OCI-LY7 (cell line): ENCODE measurements around the gene CRBN. TPM values are rescaled to one million over a fixed set of nuclear protein-coding genes. Genes with fewer than 3 reads are reported as not detected.

ENCODE experiments used
- BruUV-seq: library from RNA; stranded (reverse); fragments of 400-500 nt; replicated peaks from 2 replicates; lab custom pipeline; 2021; lab: Mats Ljungman, UMichigan
- CTCF ChIA-PET: fragments of 300-600 bp; sonication (Branson Sonifier 250); formaldehyde crosslinking; loops from one replicate; lab custom pipeline; 2022; ENCODE audit warnings: antibody characterized with exemption; ENCODE audit not compliant: unreplicated experiment; lab: Charles Lee
- POLR2A ChIA-PET: fragments of 300-600 bp; sonication (Branson Sonifier 250); formaldehyde crosslinking; loops from one replicate; lab custom pipeline; 2022; ENCODE audit warnings: antibody characterized with exemption; lab: Charles Lee
- DNase-seq: peaks from one replicate; pipeline ENCODE4 v3.0.0-alpha.2; 2015; ENCODE audit warnings: low spot score
- H2AFZ ChIP-seq: fragments of 200-600 bp; sonication (generic), shearing (Covaris generic); 2 replicates; pipeline ENCODE4 v1.6.1; 2014; ENCODE audit warnings: mild to moderate bottlenecking, antibody characterized with exemption, low read length, moderate library complexity
- H3K27ac ChIP-seq: fragments of 200-600 bp; sonication (generic); 2 replicates; pipeline ENCODE4 v1.5.1; 2014; ENCODE audit warnings: mixed run types, low read depth, mild to moderate bottlenecking, moderate library complexity, low read length, inconsistent platforms; ENCODE audit not compliant: poor library complexity, severe bottlenecking
- H3K36me3 ChIP-seq: fragments of 200-600 bp; sonication (generic); 2 replicates; pipeline ENCODE4 v1.6.1; 2014; ENCODE audit warnings: mild to moderate bottlenecking, antibody characterized with exemption, low read length, moderate library complexity, mixed read lengths; ENCODE audit not compliant: insufficient read depth
- H3K4me1 ChIP-seq: fragments of 200-600 bp; sonication (generic); 2 replicates; pipeline ENCODE4 v1.5.1; 2014; ENCODE audit warnings: mild to moderate bottlenecking, low read length; ENCODE audit not compliant: insufficient read depth, poor library complexity, severe bottlenecking
- H3K4me2 ChIP-seq: fragments of 200-600 bp; sonication (generic); 2 replicates; pipeline ENCODE4 v1.6.1; 2014; ENCODE audit warnings: mild to moderate bottlenecking, low read length
- H3K4me3 ChIP-seq: fragments of 200-600 bp; sonication (generic); 2 replicates; pipeline ENCODE4 v1.5.1; 2014; ENCODE audit warnings: mild to moderate bottlenecking, low read depth, low read length; ENCODE audit not compliant: poor library complexity, severe bottlenecking
- H3K79me2 ChIP-seq: fragments of 200-600 bp; sonication (generic); 2 replicates; pipeline ENCODE4 v1.6.1; 2016; ENCODE audit warnings: low read depth, mild to moderate bottlenecking, low read length, moderate library complexity, mixed read lengths; ENCODE audit not compliant: insufficient read depth
- H3K9me2 ChIP-seq: fragments of 200-600 bp; sonication (generic); 2 replicates; pipeline ENCODE4 v1.6.1; 2016; ENCODE audit warnings: mild to moderate bottlenecking, low read length, mixed read lengths; ENCODE audit not compliant: insufficient read depth
- H3K9me3 ChIP-seq: fragments of 200-600 bp; sonication (generic); 2 replicates; pipeline ENCODE4 v1.6.1; 2014; ENCODE audit warnings: mild to moderate bottlenecking, mixed run types, low read length, mixed read lengths
- H4K20me1 ChIP-seq: fragments of 200-600 bp; sonication (generic); 2 replicates; pipeline ENCODE4 v1.6.1; 2014; ENCODE audit warnings: mild to moderate bottlenecking, antibody characterized with exemption, low read length, moderate library complexity, mixed read lengths; ENCODE audit not compliant: insufficient read depth
- EZH2phosphoT487 ChIP-seq: fragments of 200-600 bp; sonication (generic); IDR thresholded peaks from 2 replicates; pipeline ENCODE4 v1.6.1; 2018; ENCODE audit warnings: low read depth, borderline replicate concordance, mild to moderate bottlenecking, mixed run types, antibody characterized with exemption, low read length, moderate library complexity, mixed read lengths
- intact Hi-C: fragments of 100-400 bp; cut with micrococcal nuclease; formaldehyde crosslinking; loops from one replicate; pipeline ENCODE4 v1.10.0; 2022; ENCODE audit not compliant: unreplicated experiment
- total RNA-seq, 2 experiments: library from RNA; depleted of rRNA in 1 of 2; stranded (reverse); fragments of >200 nt in 1 of 2; shearing (Covaris generic) in 1 of 2; gene quantifications; 2 replicates each; pipeline ENCODE4 v1.2.3, GENCODE V29; 2014 to 2022
- TF ChIP-seq, protein P1 (sequence below): fragments of 200-600 bp; sonication (generic); conservative IDR thresholded peaks from 2 replicates; pipeline ENCODE4 v1.5.1; 2014; ENCODE audit warnings: mild to moderate bottlenecking, antibody characterized with exemption, low read length, moderate library complexity, mixed read lengths

The CRBN gene
- total RNA-seq, 2 experiments from 2014 or later = 23.5 to 32.5 TPM

DNA sequence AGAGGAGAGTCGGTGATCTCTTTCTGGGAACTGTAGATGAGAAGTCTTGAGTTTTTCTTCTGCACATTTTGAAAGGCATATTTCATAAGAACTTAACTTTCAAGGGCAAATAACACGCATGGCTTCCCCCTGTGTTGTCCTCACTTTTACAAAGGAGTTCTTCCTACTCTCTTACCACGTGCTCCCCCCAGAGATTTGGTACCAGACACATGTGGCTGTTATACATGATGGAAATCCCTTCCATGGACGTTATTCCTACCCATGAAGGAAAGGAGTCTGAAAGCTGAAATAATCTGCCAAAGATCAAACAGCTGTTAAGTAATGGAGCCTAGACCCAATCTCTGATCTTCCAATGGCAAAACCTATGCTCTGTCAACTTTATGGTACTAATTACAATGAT lies 73.7 kb downstream of the CRBN start:
- intact Hi-C loops = no loop called here
- TF ChIP-seq, protein P1, sequence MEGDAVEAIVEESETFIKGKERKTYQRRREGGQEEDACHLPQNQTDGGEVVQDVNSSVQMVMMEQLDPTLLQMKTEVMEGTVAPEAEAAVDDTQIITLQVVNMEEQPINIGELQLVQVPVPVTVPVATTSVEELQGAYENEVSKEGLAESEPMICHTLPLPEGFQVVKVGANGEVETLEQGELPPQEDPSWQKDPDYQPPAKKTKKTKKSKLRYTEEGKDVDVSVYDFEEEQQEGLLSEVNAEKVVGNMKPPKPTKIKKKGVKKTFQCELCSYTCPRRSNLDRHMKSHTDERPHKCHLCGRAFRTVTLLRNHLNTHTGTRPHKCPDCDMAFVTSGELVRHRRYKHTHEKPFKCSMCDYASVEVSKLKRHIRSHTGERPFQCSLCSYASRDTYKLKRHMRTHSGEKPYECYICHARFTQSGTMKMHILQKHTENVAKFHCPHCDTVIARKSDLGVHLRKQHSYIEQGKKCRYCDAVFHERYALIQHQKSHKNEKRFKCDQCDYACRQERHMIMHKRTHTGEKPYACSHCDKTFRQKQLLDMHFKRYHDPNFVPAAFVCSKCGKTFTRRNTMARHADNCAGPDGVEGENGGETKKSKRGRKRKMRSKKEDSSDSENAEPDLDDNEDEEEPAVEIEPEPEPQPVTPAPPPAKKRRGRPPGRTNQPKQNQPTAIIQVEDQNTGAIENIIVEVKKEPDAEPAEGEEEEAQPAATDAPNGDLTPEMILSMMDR = no peak
- TF ChIP-seq EZH2phosphoT487 = no peak
- H3K4me3 ChIP-seq = no peak overlapping the region
- no peaks in the 10 kb centered on the region for H3K79me2 ChIP-seq
- H3K36me3 ChIP-seq = no peaks in the 10 kb centered on the region
- no peaks in the 10 kb centered on the region; the same call in 1 of the 2 replicates for H3K9me2 ChIP-seq
- no peak for DNase-seq
- no TSS peak for BruUV-seq
- H2AFZ ChIP-seq = no peak overlapping the region
- no peaks in the 10 kb centered on the region for H4K20me1 ChIP-seq
- no peak overlapping the region for H3K27ac ChIP-seq
- no peak overlapping the region for H3K4me2 ChIP-seq
- ChIA-PET POLR2A (interaction anchor here (0.9 to 1.3 kb wide), 2 partner anchors 10 to 56 kb away, joined by 4 to 5 read pairs; no protein-coding TSS in a partner anchor), CTCF (no interaction called here)
- H3K9me3 ChIP-seq = no peaks in the 10 kb centered on the region
- H3K4me1 ChIP-seq = peaks cover 5% of the 10 kb centered on the region

DNA sequence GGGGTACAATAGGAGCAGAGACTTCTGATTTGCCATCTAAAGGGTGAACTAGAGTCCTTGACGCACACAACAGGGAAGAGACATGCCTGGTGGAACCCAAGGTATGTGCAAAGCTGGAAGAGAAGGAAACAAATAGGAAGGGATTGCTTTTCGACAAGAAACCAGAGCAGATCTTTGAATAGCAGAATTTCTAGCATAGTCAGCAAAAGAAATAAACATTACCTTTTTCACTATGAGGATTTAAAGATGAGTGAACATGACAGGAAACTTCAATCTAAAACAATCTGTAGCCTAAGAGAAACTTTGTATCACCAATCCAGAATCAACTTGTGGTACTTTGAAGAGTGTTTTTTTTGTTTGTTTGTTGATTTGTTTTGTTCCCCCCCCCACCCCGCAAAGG lies 74.2 kb downstream of the CRBN start:
- no peak for DNase-seq
- H3K79me2 ChIP-seq = no peaks in the 10 kb centered on the region
- H3K4me2 ChIP-seq = no peak overlapping the region
- H4K20me1 ChIP-seq = no peaks in the 10 kb centered on the region
- ChIA-PET POLR2A (interaction anchor here (1.3 kb wide), 1 partner anchor 11 kb away, joined by 5 read pairs; no protein-coding TSS in a partner anchor), CTCF (no interaction called here)
- intact Hi-C loops = no loop called here
- no TSS peak for BruUV-seq
- H3K9me3 ChIP-seq = no peaks in the 10 kb centered on the region
- no peak for TF ChIP-seq EZH2phosphoT487
- TF ChIP-seq, protein P1 = no peak
- H3K9me2 ChIP-seq = no peaks in the 10 kb centered on the region; the same call in 1 of the 2 replicates
- no peak overlapping the region for H3K4me3 ChIP-seq
- H2AFZ ChIP-seq = no peak overlapping the region
- H3K36me3 ChIP-seq = no peaks in the 10 kb centered on the region
- peaks cover 5% of the 10 kb centered on the region for H3K4me1 ChIP-seq
- no peak overlapping the region for H3K27ac ChIP-seq

DNA sequence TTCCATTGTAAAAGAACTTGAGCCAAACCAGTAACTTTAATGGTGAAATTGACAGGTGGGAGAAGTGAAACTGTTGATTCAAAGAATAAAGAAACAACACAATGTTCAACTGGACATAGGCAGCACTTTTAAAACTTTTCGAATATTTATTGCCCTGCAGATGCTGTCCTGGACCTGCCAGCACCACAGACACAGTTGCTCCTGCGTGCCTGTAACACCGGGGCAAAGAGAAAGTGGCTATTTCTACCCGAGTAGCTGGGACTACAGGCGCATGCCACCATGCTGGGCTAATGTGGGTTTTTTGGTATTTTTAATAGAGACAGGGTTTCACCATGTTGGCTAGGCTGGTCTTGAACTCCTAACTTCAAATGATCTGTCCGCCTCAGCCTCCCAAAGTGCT lies 76.7 kb downstream of the CRBN start:
- no TSS peak for BruUV-seq
- Histone ChIP-seq H3K4me2 (no peak overlapping the region), H3K36me3 (no peaks in the 10 kb centered on the region), H3K4me3 (no peak overlapping the region), H2AFZ (no peak overlapping the region), H3K79me2 (no peaks in the 10 kb centered on the region), H3K27ac (no peak overlapping the region), H3K4me1 (peaks cover 5% of the 10 kb centered on the region), H3K9me2 (no peaks in the 10 kb centered on the region; the same call in 1 of the 2 replicates), H3K9me3 (no peaks in the 10 kb centered on the region), H4K20me1 (no peaks in the 10 kb centered on the region)
- intact Hi-C loops = no loop called here
- ChIA-PET POLR2A (no interaction called here), CTCF (no interaction called here)
- TF ChIP-seq EZH2phosphoT487 = no peak
- TF ChIP-seq, protein P1 = no peak
- no peak for DNase-seq
